Fibroblast of pulmonary artery (primary cell): Measurements from ENCODE around the gene DDX19B.
"Not testable (repeated sequence)": the region's sequence is repeated elsewhere in the genome, so short reads cannot be mapped to it uniquely, and the experiment has no call there.

Source experiments
- DNase-seq: peaks from one replicate; pipeline ENCODE4 v3.0.0-alpha.2; 2010; ENCODE audit warnings: low read depth
- H3K4me3 ChIP-seq: replicated peaks from 2 replicates; pipeline ENCODE4 v1.5.1; 2011; ENCODE audit warnings: low read depth, mild to moderate bottlenecking, control low read depth, low read length, moderate library complexity
- TF ChIP-seq, protein P1 (sequence below): IDR thresholded peaks from 2 replicates; pipeline ENCODE4 v1.5.1; 2011; ENCODE audit warnings: mild to moderate bottlenecking, control low read depth, low read length, inconsistent platforms; ENCODE audit errors: missing control alignments

The DDX19B gene

DNA sequence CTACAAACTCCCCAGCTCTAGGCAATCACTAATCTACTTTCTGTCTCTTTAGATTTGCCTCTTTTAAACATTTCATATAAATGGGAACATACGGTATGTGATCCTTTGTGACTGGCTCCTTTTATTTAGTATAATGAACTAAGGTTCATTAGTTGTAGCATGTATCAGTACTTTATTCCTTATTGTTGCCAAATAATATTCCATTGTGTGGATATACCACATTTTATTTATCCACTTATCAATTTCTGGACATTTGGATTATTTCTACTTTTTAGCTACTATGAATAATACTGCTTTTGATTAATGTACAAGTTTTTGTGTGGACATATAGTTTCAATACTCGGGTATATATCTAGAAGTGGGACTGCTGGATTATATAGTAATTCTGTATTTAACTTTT lies 7.9 kb downstream of the DDX19B start:
- DNase-seq, result no peak
- H3K4me3 ChIP-seq, result no peak overlapping the region
- TF ChIP-seq, protein P1, sequence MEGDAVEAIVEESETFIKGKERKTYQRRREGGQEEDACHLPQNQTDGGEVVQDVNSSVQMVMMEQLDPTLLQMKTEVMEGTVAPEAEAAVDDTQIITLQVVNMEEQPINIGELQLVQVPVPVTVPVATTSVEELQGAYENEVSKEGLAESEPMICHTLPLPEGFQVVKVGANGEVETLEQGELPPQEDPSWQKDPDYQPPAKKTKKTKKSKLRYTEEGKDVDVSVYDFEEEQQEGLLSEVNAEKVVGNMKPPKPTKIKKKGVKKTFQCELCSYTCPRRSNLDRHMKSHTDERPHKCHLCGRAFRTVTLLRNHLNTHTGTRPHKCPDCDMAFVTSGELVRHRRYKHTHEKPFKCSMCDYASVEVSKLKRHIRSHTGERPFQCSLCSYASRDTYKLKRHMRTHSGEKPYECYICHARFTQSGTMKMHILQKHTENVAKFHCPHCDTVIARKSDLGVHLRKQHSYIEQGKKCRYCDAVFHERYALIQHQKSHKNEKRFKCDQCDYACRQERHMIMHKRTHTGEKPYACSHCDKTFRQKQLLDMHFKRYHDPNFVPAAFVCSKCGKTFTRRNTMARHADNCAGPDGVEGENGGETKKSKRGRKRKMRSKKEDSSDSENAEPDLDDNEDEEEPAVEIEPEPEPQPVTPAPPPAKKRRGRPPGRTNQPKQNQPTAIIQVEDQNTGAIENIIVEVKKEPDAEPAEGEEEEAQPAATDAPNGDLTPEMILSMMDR, result no peak

DNA sequence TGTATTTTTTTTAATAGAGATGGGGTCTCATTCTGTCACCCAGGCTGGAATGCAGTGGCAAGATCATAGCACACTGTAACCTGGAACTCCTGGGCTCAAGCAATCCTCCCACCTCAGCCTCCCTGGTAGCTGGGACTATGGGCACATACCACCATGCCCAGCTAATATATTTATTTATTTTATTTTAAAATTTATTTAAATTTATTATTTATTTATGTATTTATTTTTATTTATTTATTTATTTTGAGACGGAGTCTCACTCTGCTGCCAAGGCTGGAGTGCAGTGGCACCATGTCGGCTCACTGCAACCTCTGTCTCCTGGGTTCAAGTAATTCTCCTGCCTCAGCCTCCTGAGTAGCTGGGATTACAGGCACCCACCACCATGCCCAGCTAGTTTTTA lies 8.7 kb downstream of the DDX19B start:
- H3K4me3 ChIP-seq, DNase-seq: not testable (repeated sequence)

DNA sequence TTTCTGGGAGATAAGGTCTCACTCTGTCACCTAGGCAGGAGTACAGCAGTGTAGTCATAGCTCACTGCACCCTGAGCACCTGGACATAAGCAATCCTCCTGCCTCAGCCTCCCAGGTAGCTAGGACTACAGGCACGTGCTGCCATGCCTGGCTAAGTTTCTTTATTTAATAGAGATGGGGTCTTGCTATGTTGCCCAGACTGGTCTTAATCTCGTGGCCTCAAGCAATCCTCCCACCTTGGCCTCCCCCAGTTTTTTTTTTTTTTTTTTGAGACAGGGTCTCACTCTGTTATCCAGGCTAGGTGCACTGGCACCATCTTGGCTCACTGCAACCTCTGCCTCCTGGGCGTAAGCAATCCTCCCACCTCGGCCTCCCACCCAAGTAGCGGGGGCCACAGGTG lies 21.1 kb downstream of the DDX19B start:
- H3K4me3 ChIP-seq, result no peak overlapping the region

DNA sequence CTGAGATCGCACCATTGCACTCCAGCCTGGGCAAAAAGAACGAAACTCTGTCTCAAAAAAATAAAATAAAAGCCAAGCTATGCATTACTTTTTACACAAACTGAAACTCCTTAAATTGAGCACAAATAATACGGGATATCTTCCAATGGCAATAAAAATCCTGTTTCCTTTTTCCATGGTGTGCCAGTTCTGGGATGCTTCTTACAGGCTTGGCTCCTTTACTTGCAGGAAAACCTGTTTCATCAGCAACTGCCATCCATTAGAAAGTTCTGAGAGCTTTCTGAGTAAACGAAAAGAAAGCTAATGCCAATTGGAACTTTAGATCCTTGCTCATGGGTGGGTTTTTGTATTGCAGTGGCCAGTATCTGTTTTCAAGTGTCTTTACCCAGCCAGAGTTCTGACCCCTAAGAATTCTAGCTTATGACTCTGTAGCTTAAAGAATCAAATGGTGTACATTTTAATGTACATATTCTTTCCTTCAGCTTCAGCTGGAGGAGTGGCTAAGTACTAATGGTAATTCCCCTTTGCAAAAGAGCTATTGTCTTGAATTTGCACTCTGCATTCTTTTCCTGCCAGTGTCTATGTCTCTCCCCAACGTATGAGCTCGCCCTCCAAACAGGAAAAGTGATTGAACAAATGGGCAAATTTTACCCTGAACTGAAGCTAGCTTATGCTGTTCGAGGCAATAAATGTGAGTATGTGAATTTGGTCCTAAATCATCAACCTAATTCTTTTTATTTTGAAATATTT lies 26.2 kb downstream of the DDX19B start:
- DNase-seq, result no peak
- no peak overlapping the region for H3K4me3 ChIP-seq
- TF ChIP-seq, protein P1, result no peak

More for the DNA sequence above, 21.1 kb downstream of the DDX19B start:
- TF ChIP-seq, protein P1, result no peak
- DNase-seq, result no peak

DNA sequence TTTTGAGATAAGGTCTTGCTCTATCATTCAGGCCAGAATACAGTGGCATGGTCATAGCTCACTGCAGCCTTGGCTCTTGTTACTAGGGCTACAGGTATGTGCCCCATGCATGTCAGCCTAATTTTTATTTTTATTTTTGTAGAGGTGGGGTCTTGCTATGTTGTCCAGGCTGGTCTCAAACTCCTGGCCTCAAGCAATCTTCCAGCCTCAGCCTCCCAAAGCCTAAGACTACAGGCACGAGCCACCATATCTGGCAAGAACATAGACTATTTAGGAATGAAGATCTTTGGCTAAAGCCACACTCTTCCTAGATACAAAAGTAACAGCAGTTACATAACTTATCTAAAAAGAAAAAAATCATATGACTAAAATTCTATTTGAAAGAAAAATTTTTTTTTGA lies 32.1 kb downstream of the DDX19B start:
- TF ChIP-seq, protein P1, result no peak
- no peak overlapping the region for H3K4me3 ChIP-seq
- DNase-seq, result no peak

DNA sequence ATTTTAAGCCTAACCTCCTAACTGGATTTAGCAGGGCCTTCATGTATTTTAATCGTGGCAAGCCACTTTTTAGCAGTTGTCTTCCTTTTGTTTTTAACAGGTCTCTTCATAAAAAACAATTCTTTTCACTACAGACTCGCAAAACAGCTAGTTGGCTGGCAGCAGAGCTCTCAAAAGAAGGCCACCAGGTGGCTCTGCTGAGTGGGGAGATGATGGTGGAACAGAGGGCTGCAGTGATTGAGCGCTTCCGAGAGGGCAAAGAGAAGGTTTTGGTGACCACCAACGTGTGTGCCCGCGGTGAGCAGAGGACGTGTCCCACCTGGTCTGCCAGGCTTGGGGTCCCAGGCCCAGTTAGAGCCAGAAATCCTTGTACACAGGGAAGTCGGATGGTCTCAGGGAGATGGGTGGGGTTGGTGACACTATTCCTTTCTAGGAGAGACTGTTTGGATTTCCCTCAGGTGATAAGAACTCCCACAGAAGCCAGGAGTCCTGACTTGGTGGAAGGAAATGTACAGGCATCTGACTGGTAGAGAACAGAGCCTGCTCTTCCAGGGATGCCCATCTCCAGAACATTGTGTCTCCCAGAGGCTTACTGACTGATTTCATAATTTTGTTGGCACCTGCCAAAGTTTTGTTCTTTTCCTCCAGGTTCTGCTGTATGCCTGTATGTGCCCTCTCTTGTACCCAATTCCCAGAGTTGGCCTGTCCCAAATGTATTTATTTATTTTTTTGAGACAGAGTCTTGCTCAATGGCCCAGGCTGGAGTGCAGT lies 32.8 kb downstream of the DDX19B start:
- no peak overlapping the region for H3K4me3 ChIP-seq
- peak; percentile 20 for DNase-seq
- TF ChIP-seq, protein P1, result peak; percentile 58

DNA sequence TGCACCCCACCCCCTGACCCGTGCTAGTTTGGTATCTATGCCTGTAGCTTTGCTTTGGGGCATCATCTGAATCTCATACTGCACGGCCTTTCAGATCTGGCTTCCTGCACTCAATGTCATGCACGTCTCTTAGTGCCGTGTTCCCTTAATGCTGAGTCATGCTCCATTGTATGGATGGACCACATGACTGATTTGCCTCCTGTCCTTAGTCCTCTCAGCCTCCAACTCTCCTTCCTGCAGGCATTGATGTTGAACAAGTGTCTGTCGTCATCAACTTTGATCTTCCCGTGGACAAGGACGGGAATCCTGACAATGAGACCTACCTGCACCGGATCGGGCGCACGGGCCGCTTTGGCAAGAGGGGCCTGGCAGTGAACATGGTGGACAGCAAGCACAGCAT lies 33.7 kb downstream of the DDX19B start:
- H3K4me3 ChIP-seq, result not testable (repeated sequence)
- peak; percentile 43 for DNase-seq

DNA sequence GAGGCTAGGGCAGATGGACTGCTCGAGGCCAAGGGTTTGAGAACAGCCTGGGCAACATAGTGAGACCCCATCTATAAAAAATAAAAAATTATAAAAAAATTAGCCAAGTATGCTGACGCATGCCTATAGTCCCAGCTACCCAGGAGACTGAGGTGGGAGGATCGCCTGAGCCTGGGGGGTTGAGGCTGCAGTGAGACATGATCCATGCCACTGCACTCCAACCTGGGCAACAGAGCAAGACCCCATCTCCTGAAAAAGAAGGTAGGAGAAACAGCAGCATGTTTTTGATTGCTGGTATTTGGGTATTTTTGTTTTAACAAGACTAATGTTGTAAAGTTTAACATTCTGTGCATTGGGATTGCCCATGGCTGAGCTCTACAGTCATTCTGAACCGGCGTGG lies 38.8 kb downstream of the DDX19B start:
- TF ChIP-seq, protein P1, result no peak

More for the DNA sequence above, 38.8 kb downstream of the DDX19B start:
- H3K4me3 ChIP-seq, result no peak overlapping the region
- no peak for DNase-seq
